Measurements from ENCODE around the gene ACTL6B.
"Not testable (repeated sequence)": the region's sequence is repeated elsewhere in the genome, so short reads cannot be mapped to it uniquely, and the experiment has no call there.

The ACTL6B gene

DNA sequence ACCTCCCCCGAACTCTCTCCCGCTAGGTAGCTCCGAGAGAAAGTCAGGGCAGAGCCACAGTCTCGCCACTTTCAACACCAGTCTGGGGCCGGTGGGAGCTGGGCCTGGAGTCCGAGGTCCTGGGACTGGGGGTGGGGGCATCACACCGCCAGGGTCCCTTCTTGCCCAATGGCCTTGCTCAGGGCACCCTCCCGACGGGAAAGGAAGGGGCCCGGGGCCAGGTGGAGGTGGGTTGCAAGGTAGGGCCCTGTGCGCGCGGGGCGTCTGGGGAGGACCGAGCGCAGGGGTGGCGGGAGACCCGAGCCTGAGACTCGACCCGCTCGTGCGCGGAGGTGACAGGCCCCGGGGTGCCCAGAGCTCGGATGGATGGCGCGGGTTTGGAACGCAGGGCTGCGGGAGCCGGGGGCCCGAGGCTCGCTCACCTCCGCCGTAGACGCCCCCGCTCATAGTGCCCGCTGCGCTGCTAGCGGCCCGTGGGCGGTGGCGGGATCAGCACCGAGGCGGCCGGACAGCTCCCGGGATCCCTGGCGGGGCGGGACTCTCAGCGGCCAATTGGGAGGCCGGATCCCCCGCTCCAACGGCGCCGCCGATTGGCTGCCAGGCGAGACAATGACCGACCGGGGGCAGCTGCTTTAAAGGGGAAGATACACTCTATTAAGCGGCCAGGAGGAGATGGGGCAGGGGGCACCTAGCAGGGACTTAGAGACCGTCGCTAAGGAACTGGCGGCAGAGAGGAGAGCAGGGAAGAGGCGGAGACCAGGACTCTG, at the start of gene ACTL6B:
ACTL6B (minus strand) TSS at position 541 of the 767 bp plus-strand sequence; CDS start at position 447, 94 bp downstream.
- peak; percentile 91 for DNase-seq (ENCODE audit: low spot score)

- DNase-seq (ENCODE audit: low spot score) = peak; percentile 92
Observed at GRCh38 chr7:100705320-100705752, 49.1 kb upstream of the ACTL6B start.

DNA sequence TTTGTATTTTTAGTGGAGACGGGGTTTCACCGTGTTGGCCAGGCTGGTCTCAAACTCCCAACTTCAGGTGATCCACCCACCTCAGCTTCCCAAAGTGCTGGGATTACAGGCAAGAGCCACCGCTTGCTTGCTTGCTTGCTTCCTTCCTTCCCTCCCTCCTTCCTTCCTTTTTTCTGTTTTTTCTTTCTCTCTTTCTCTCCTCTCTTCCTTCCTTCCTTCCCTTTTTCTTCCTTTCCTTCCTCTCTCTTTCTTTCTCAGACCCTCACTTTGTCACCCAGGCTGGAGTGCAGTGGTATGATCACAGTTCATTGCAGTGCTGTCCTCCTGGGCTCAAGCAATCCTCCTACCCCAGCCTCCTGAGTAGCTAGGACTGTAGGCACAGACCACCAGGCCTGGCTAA, 44.8 kb upstream of the ACTL6B start:
- not testable (repeated sequence) for DNase-seq (ENCODE audit: low spot score)

DNA sequence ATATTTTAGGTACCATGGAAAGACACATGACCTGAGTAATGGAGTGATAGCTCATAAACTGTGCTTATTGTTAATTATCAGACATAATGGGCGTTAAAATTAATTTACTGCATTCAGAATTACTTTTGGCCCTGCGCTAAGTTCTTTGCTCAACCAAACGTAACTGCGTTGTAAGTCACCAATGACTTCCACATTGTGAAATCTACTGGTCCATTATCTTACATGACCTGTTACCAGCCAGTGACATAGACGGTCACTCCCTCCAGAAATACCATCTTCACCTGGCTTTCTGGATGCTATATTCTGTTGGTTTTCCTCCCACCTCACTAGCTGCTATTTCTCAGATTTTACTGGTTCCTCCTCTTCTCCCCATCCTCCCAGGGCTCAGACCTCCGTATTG, 42.8 kb upstream of the ACTL6B start:
- DNase-seq (ENCODE audit: low spot score) = no peak

DNA sequence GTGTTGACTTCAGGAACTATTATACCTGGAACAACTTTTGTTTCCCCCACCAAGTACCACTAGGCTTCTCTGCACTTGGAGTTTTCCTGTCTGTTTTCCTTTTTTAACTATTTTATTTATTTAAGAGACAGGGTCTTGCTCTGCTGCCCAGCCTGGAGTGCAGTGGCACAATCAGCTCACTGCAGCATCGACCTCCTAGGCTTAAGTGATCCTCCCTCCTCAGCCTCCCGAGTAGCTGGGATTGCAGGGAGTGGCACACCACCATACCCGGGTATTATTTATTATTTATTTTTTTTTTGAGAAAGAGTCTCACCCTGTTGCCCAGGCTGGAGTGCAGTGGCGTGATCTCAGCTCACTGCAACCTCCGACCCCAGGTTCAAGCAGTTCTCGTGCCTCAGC, 39.9 kb upstream of the ACTL6B start:
- no peak for DNase-seq (ENCODE audit: low spot score)

GRCh38 chr7:100694098-100694745, 38.0 kb upstream of the ACTL6B start, which contains the start of gene GIGYF1:
Gene GIGYF1, minus strand, starts transcription at chr7:100694250. Its CDS starts 6,012 bp downstream, at chr7:100688238.
- DNase-seq (ENCODE audit: low spot score) = peak; percentile 93

DNA sequence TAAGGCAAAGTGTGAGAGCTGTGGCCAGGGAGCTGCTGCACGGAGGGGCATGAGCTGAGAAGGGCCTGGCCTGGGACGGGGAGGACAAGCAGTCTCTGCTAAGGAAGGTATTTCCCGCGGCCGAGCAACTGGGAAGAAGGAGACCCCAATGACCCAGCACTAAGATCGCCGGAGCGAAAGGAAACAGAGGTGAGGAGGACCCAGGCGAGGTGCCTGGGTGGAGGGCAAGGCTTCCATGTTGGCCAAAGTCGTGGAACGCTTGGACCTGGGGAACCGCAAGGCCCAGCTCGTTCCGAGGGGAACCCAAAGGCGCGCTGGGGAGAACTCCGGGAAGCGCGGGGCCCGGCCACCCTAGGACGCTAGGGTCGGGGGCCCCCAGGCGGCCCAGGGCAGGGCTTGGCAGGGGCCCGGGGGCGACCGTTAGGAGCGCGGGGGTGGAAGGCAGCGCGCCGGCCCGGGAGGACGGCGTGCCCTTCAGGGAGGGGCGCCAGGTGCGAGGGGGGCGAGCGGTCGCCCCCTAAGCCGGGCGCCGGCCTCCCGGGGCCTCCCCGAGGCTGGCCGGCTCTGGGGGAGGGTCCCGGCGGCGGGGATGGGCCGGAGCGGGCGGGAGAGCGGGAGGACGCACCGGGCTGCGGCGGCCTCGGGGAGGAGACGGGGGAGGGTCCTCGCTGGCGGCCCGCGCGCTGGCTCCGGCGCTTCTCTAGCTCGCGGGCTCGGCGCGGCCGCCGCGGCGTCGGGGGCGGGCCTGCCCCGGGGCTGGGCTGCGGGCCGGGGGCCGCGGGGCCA, 37.3 kb upstream of the ACTL6B start:
- DNase-seq (ENCODE audit: low spot score) = peak; percentile 40

DNA sequence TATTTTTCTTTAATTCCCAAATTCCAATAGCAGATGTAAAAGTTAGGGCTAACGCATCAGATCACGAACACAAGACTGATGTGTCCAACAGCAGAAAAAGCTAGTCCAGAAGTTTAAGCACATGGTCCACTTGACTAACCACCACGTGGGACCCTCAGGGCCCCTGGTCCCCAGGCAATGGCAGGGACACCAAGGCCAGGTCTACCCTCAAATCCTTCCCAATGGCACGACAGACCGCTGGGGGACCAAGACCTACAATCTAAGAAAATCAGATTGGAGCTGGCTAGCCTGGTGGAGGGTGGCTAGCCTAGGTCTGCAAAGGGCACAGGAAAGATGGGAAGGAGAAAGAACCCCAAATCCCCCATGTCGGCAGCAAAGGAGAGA, 36.3 kb upstream of the ACTL6B start:
- no peak for DNase-seq (ENCODE audit: low spot score)

DNA sequence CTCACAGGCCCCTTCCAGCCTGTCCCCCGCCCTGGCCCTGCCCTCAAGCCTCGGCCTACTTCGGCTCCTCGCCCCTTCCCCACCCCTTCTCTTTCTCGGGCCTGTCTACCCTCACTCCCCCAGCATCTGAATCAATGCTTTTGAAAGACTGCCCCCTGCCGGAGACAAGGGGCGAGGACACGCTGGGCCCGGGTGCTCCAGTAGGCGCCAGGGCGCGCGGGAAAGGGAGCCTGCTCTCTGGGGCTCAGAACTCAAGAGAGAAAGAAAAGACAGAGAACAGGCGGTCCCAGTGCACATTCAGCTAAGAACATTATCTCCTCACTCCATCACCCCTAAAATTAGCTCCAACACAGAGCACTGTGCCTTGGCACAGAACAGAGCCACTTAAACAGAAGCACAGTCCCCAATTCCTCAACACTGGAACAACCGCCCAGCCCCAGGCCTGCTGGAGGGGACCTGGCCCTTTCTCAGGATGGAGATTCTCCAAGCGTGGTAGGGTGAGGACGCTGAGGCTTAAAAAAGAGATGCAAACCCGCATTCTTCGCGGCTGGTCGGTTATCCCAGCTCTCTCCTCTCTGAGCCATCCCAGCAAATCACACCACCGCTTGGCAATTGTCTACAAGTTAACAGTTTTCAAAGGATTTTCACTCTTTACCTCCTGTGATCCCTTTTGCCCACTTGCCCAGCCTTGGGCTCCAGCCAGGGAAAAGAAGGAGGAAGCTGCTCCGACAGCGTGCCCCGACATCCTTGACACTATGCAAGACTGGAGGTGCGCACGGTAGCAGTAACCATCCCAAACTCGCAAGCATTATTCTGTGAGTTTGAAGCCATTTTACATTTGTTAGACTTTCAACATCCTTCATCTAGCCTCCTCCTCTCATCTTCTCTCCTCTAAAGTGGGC, 35.7 kb upstream of the ACTL6B start:
- peak; percentile 91 for DNase-seq (ENCODE audit: low spot score)

GRCh38 chr7:100689230-100690135, 33.2 kb upstream of the ACTL6B start:
- no peak for DNase-seq (ENCODE audit: low spot score)

DNA sequence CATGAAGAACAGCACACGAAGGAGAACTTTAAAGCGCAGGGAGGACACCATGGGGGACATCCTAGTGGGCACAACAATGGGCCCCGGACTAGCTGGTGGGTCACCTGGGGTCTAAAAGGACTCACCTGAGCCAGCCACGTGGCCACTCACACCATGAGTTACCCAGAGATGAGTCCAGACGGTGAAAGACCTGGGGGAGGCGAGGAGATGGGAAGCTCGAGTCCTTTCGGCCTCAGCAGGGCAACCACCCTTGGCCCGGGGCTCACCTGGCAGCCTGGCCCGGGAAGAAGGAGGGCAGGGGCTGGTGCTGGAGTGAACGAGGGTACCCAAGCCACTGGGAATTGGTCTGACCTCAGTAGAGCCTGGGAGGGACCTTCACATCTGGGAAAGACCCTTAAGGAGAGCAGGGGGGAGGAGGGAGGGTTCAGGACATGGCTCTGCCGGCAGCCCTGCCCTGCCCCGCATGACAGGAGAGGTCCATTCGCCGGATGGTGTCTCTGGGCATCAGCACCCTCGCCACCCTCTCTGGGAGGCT, 32.1 kb upstream of the ACTL6B start:
- DNase-seq (ENCODE audit: low spot score) = no peak

DNA sequence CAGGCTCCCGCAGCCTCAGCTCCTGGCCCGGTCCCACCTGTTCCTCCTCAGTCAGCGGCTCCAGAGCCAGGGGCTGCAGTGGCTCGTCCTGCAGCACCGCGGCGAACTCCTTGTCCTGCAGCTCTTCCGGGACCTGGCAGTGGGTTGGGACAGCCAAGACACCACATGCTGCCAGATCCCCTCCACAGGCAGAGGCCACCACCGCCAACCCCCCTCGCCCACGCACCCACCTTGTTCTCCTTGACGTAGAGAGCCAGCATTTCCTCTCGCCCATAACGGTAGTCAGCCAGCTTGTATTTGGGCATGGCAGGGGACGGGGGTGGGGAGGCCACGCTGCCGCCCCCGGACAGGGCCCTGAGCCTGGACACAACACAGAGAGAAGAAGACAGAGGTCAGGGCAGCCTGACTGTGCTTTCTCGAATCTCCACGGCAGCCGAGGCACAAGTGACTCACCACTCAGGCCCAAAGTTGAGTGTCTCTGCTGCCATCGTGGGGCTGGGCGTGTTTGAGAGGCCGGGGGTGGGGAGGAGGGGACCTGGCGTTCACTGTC, 31.6 kb upstream of the ACTL6B start:
- DNase-seq (ENCODE audit: low spot score) = no peak

DNA sequence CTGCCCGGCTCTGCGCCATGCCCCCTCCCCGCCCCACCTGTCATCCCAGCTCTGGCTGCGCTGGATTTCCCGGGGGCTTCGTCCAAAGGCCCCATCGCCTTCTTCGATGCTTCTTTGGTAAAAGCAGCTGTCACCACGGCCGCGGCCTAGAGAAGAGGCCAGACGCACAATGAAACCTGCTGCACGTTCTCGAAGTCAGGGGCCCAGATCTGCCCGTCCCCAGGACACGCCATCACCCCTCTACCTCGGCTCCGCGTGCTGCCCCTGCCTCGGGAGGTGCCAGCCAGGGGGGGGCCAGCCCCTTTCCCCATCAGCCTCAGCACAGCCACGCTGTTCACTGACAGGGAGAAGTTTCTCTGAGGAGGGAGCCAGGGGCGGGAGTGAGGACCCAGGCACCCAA, 31.0 kb upstream of the ACTL6B start:
- no peak for DNase-seq (ENCODE audit: low spot score)

DNA sequence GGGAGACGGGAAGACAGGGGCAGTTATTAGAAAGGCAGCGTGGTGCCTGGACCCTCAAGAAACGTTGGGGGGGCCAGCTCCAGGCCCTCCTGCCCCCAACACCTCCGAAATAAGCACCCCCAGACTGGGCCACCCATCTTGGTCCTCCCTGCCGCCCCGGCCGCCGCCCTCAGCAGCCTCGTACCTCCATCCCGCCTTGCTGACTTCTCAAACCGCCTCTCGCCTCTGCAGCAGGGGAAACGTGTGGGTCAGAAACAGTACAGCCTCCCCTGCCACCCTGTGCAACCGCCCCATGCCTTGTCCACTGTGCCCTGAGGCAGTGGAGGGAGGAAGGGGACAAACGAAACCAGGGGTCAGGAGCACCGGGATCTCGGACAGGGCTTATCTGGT, 30.6 kb upstream of the ACTL6B start:
- no peak for DNase-seq (ENCODE audit: low spot score)

- DNase-seq (ENCODE audit: low spot score) = no peak
Observed at GRCh38 chr7:100686201-100686821, 30.1 kb upstream of the ACTL6B start.

DNA sequence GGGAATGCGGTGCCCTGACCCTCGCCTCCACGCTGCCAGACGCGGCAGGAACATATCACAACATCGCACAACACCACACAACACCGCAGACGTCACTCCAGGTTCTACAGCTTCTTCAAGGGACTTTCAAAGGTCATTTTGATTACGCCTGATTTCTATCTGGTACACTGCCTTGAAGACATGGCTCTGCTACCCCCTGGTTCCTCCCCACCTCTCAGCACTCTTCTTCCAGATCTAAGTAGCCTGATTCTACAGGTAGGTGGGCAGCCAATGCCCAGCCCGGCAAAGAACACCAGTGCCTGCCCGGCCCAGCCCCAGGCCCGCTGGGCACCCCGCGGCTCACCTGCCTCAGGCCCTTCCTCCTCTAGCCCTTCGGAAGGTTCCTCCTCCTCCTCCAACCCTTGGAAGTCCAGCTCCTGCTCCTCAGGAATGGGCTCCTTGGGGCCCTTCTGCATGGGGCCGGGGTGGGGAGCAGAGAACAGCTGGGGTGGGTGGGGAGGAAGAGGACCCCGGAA, 29.4 kb upstream of the ACTL6B start:
- no peak for DNase-seq (ENCODE audit: low spot score)

GRCh38 chr7:100685049-100685605, 28.9 kb upstream of the ACTL6B start:
- DNase-seq (ENCODE audit: low spot score) = peak; percentile 3

DNA sequence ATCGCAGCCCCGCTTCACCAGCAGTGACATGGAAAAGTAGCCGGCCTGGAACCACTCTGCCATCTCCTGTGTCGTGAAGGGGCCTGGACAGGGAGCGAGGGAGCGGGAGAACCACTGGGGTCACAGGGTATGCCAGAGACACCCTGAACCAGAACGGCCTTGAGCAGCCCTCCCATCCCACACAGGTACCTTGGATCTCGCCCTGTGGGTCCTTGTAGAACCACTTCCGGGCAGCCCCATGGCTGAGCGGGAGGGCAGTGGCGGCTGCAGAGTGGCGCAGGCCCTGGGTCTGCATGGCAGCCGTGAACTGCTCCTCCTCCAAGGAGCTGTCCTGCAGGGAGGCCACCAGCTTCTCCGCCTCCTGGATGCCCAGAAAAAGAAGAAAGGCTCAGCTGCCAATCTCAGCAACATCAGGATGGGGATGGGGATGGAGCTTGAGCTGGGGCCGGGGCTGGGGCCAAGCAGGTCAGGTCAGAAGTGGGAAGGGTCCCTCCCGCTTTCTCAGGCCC, 28.3 kb upstream of the ACTL6B start:
- DNase-seq (ENCODE audit: low spot score) = peak; percentile 3

All from GM03348 (cell line).